MM.1S (cell line): ENCODE data around the gene TFEB.

Experiments used
- DNase-seq: peaks from one replicate; pipeline ENCODE4 v3.0.0-alpha.2; 2015
- H2AFZ ChIP-seq: fragments of 300-600 bp; sonication (generic); 2 replicates; pipeline ENCODE4 v1.6.0; 2016; ENCODE audit warnings: antibody characterized with exemption, low read length
- H3F3A ChIP-seq: fragments of 300-600 bp; sonication (generic); 2 replicates; pipeline ENCODE4 v1.6.1; 2016; ENCODE audit warnings: mild to moderate bottlenecking, antibody characterized with exemption, low read length, moderate library complexity, mixed read lengths; ENCODE audit not compliant: insufficient read depth
- H3K27ac ChIP-seq: fragments of 300-600 bp; sonication (generic); 2 replicates; pipeline ENCODE4 v1.5.1; 2016; ENCODE audit warnings: mild to moderate bottlenecking, low read length
- H3K27me3 ChIP-seq: fragments of 300-600 bp; sonication (generic); replicated peaks from 2 replicates; pipeline ENCODE4 v1.6.0; 2016; ENCODE audit warnings: low read length; ENCODE audit not compliant: insufficient read depth
- H3K36me3 ChIP-seq: fragments of 300-600 bp; sonication (generic); replicated peaks from 2 replicates; pipeline ENCODE4 v1.6.1; 2016; ENCODE audit warnings: mild to moderate bottlenecking, low read length, mixed read lengths; ENCODE audit not compliant: insufficient read depth
- H3K4me1 ChIP-seq: fragments of 300-600 bp; sonication (generic); 2 replicates; pipeline ENCODE4 v1.6.1; 2016; ENCODE audit warnings: low read length, mixed read lengths
- H3K4me2 ChIP-seq: fragments of 300-600 bp; sonication (generic); 2 replicates; pipeline ENCODE4 v1.6.0; 2016; ENCODE audit warnings: low read depth, low read length
- H3K4me3 ChIP-seq: fragments of 300-600 bp; sonication (generic); 2 replicates; pipeline ENCODE4 v1.5.1; 2016; ENCODE audit warnings: low read length, mixed read lengths
- H3K79me2 ChIP-seq: fragments of 300-600 bp; sonication (generic); 2 replicates; pipeline ENCODE4 v1.6.1; 2016; ENCODE audit warnings: mixed run types, low read length, mixed read lengths
- H3K9ac ChIP-seq: fragments of 300-600 bp; sonication (generic); 2 replicates; pipeline ENCODE4 v1.6.1; 2016; ENCODE audit warnings: low read length, mixed read lengths
- H3K9me2 ChIP-seq: fragments of 300-600 bp; sonication (generic); replicated peaks from 2 replicates; pipeline ENCODE4 v1.6.1; 2016; ENCODE audit warnings: mild to moderate bottlenecking, low read length, mixed read lengths; ENCODE audit not compliant: insufficient read depth
- H3K9me3 ChIP-seq: fragments of 300-600 bp; sonication (generic); replicated peaks from 2 replicates; pipeline ENCODE4 v1.6.1; 2016; ENCODE audit warnings: mild to moderate bottlenecking, low read length, mixed read lengths; ENCODE audit not compliant: insufficient read depth
- H4K20me1 ChIP-seq: fragments of 300-600 bp; sonication (generic); 2 replicates; pipeline ENCODE4 v1.6.1; 2016; ENCODE audit warnings: mild to moderate bottlenecking, low read length, moderate library complexity, mixed read lengths; ENCODE audit not compliant: insufficient read depth
- CTCF ChIP-seq: fragments of 300-600 bp; sonication (generic); IDR thresholded peaks from 2 replicates; pipeline ENCODE4 v1.5.1; 2016; ENCODE audit warnings: antibody characterized with exemption, low read length, mixed read lengths
- EZH2 ChIP-seq: fragments of 300-600 bp; sonication (generic); optimal IDR thresholded peaks from 2 replicates; pipeline ENCODE3; 2017; ENCODE audit warnings: low read depth, mild to moderate bottlenecking, antibody characterized with exemption, low read length, mixed read lengths
- EZH2phosphoT487 ChIP-seq: fragments of 300-600 bp; sonication (generic); IDR thresholded peaks from 2 replicates; pipeline ENCODE4 v1.6.1; 2018; ENCODE audit warnings: antibody characterized with exemption, low read length

Gene TFEB

GRCh38 chr6:41739041-41739440, 3.6 kb upstream of the TFEB start:
- no peak overlapping the region for H3K4me2 ChIP-seq
- H3K9me3 ChIP-seq = no peaks in the 10 kb centered on the region
- no peak overlapping the region for H2AFZ ChIP-seq
- no peak for DNase-seq
- peaks cover 4% of the 10 kb centered on the region; the same call in 1 of the 2 replicates for H3K4me1 ChIP-seq
- H3K27ac ChIP-seq = no peak overlapping the region
- H3F3A ChIP-seq = peaks cover 1% of the 10 kb centered on the region; the same call in 1 of the 2 replicates
- no peaks in the 10 kb centered on the region for H3K36me3 ChIP-seq
- H3K79me2 ChIP-seq = no peaks in the 10 kb centered on the region
- no peak overlapping the region for H3K4me3 ChIP-seq
- H3K9me2 ChIP-seq = no peaks in the 10 kb centered on the region
- no peaks in the 10 kb centered on the region; the same call in 1 of the 2 replicates for H3K27me3 ChIP-seq
- no peak overlapping the region for H3K9ac ChIP-seq
- no peaks in the 10 kb centered on the region for H4K20me1 ChIP-seq
- TF ChIP-seq CTCF (no peak), EZH2 (no peak), EZH2phosphoT487 (no peak)

DNA sequence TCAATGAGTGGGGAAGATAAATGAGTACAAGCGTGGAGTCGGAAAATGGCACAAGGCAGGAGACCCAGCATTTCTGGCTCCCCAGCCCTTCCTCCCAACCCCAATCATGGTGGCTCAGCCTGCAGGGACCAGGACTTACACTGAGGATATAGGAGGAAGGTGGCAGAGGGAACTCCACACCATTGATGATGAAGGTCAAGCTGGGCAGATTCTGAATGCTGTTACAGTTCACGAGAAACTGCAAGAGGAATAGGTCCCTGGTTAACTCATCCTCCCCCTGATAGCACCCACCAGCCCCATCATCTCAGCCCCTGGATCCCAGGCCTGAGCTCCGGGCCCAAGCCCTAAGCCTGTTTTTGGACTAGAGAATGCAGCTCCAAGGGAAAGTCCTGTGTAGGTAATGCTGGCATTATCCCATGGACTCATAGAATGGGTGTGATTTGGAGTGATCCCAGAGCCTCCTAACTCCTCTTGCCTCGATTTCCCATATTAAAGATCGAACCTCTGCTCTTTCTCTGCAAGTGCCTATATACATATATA, 2.3 kb upstream of the TFEB start:
- Histone ChIP-seq H3K9me2 (no peaks in the 10 kb centered on the region), H3K4me3 (no peak overlapping the region), H3K36me3 (no peaks in the 10 kb centered on the region), H3K27ac (no peak overlapping the region), H3K9ac (no peak overlapping the region), H3K9me3 (no peaks in the 10 kb centered on the region), H3K27me3 (no peaks in the 10 kb centered on the region; the same call in 1 of the 2 replicates), H4K20me1 (no peaks in the 10 kb centered on the region), H3K79me2 (peaks cover 10% of the 10 kb centered on the region), H3K4me2 (no peak overlapping the region), H3K4me1 (peaks cover 16% of the 10 kb centered on the region), H2AFZ (no peak overlapping the region), H3F3A (peaks cover 15% of the 10 kb centered on the region)
- DNase-seq = no peak
- TF ChIP-seq CTCF (no peak), EZH2phosphoT487 (no peak)

GRCh38 chr6:41736800-41737555, 1.6 kb upstream of the TFEB start:
- no peaks in the 10 kb centered on the region for H3K36me3 ChIP-seq
- TF ChIP-seq EZH2phosphoT487 (no peak), CTCF (no peak), EZH2 (no peak)
- no peaks in the 10 kb centered on the region for H4K20me1 ChIP-seq
- no peak overlapping the region for H3K27ac ChIP-seq
- no peaks in the 10 kb centered on the region for H3K9me2 ChIP-seq
- H3K9ac ChIP-seq = no peak overlapping the region
- DNase-seq = no peak
- peaks cover 20% of the 10 kb centered on the region for H3K4me1 ChIP-seq
- no peak overlapping the region for H2AFZ ChIP-seq
- peaks cover 19% of the 10 kb centered on the region for H3F3A ChIP-seq
- H3K4me3 ChIP-seq = no peak overlapping the region
- H3K9me3 ChIP-seq = no peaks in the 10 kb centered on the region
- H3K4me2 ChIP-seq = no peak overlapping the region
- no peaks in the 10 kb centered on the region; the same call in 1 of the 2 replicates for H3K27me3 ChIP-seq
- H3K79me2 ChIP-seq = peaks cover 17% of the 10 kb centered on the region
